C4-2B (cell line): ENCODE results near the gene TAOK1.

ENCODE experiments used
- ZFX ChIP-seq: fragments of 450-650 bp; IDR thresholded peaks from 2 replicates; pipeline ENCODE4 v1.6.1; 2017
- TF ChIP-seq, protein P1 (sequence below): fragments of 450-650 bp; conservative IDR thresholded peaks from 2 replicates; pipeline ENCODE4 v1.5.1; 2017; ENCODE audit warnings: mild to moderate bottlenecking

DNA sequence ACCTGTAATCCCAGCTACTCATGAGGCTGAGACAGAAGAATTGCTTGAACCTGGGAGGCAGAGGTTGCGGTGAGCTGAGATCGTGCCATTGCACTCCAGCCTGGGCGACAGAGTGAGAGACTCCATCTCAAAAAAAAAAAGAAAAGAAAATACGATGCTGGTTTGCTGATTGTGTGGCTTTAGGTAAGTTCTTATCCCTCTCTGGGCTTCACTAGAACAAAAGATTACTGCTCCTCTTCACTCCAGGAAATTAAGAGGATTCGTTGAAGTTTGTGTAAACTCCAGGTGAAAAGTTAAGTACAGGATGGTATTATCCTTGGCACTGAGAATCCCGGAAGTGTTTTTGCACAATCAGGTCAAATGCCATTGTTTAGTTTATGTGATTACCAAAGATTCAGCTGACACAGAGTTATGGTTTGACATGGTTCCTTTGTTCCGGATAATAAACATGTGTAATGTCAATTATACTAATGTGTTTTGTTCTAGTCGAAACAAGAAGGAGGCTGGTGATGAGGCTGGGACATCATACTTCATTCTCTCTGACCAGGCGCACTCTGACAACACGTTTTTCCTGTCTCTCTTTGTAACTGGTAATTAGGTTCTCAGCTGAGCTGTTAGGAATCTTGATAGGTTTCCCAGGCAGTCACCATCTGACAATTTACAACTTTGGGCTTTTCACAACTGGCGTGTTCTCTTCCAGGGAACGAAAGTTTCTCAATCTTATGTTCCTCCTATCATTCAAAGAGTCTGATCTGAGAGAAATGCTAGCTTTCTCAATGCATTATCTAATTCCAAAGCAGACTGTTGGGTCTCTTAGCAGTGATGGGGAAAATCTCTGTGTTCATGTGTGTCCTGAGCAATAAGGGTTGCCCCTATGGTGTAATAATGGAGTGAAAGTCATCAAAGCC lies 10.8 kb upstream of the TAOK1 start:
- TF ChIP-seq, protein P1, sequence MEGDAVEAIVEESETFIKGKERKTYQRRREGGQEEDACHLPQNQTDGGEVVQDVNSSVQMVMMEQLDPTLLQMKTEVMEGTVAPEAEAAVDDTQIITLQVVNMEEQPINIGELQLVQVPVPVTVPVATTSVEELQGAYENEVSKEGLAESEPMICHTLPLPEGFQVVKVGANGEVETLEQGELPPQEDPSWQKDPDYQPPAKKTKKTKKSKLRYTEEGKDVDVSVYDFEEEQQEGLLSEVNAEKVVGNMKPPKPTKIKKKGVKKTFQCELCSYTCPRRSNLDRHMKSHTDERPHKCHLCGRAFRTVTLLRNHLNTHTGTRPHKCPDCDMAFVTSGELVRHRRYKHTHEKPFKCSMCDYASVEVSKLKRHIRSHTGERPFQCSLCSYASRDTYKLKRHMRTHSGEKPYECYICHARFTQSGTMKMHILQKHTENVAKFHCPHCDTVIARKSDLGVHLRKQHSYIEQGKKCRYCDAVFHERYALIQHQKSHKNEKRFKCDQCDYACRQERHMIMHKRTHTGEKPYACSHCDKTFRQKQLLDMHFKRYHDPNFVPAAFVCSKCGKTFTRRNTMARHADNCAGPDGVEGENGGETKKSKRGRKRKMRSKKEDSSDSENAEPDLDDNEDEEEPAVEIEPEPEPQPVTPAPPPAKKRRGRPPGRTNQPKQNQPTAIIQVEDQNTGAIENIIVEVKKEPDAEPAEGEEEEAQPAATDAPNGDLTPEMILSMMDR: no peak
- TF ChIP-seq ZFX: no peak
